Endothelial cell of umbilical vein (primary cell): ENCODE data around the gene CEP350. TPM values are rescaled to one million over a fixed set of nuclear protein-coding genes. Genes with fewer than 3 reads are reported as not detected.

Experiments
- BruUV-seq: library from RNA; stranded (reverse); fragments of 400-500 nt; replicated peaks from 2 replicates; lab custom pipeline; 2021; lab: Mats Ljungman, UMichigan
- CTCF ChIA-PET: fragments of 300-600, 350-600 bp; sonication (Branson Sonifier 250); formaldehyde crosslinking; loops from one replicate; lab custom pipeline; 2021; ENCODE audit warnings: antibody characterized with exemption, inconsistent platforms; lab: Charles Lee
- POLR2A ChIA-PET: fragments of 300-600, 350-600 bp; sonication (Branson Sonifier 250); formaldehyde crosslinking; loops from one replicate; lab custom pipeline; 2021; ENCODE audit warnings: antibody characterized with exemption, inconsistent platforms; lab: Charles Lee
- DNase-seq: peaks from one replicate; pipeline ENCODE4 v3.0.0-alpha.2; 2011; ENCODE audit warnings: low read depth, low spot score
- FAIRE-seq: peaks from 2 replicates; lab custom pipeline; 2011; peaks lifted over from hg19 to GRCh38; lab: Jason Lieb, UNC
- H2AFZ ChIP-seq: 2 replicates; pipeline ENCODE4 v1.6.0; 2012; ENCODE audit warnings: low read depth, low read length, control low read depth, inconsistent platforms
- H3K27ac ChIP-seq: 2 replicates; pipeline ENCODE4 v1.5.1; 2011; ENCODE audit warnings: low read depth, mild to moderate bottlenecking, control low read depth, low read length, moderate library complexity; ENCODE audit not compliant: insufficient read depth
- H3K27me3 ChIP-seq, 2 experiments: 2 replicates each; pipeline versions ENCODE4 v1.6.0 to v1.6.1; 2011; ENCODE audit warnings: low read length in 2 of 2, mixed read lengths in 1 of 2; ENCODE audit not compliant: control insufficient read depth in 2 of 2, insufficient read depth in 2 of 2
- H3K36me3 ChIP-seq, 2 experiments: 2 replicates in 1 of 2; 3 replicates in 1 of 2; pipeline ENCODE4 v1.5.1; 2011; ENCODE audit warnings: low read length in 2 of 2, mild to moderate bottlenecking in 1 of 2, moderate library complexity in 1 of 2; ENCODE audit not compliant: control insufficient read depth in 2 of 2, insufficient read depth in 2 of 2; ENCODE audit errors: extremely low read depth in 1 of 2
- H3K4me1 ChIP-seq: 3 replicates; pipeline ENCODE4 v1.5.1; 2011; ENCODE audit warnings: mild to moderate bottlenecking, low read length; ENCODE audit not compliant: control insufficient read depth, insufficient read depth; ENCODE audit errors: extremely low read depth
- H3K4me2 ChIP-seq: 2 replicates; pipeline ENCODE4 v1.6.1; 2011; ENCODE audit warnings: low read length, control low read depth, mixed read lengths; ENCODE audit not compliant: insufficient read depth
- H3K4me3 ChIP-seq, 3 experiments: fragments of 200-600 bp in 1 of 3; sonication (generic), shearing (Covaris generic) in 1 of 3; replicated peaks in 1 of 3; 2 replicates each; pipeline ENCODE4 v1.5.1; 2011 to 2016; ENCODE audit warnings: control low read depth in 3 of 3, low read length in 3 of 3, mild to moderate bottlenecking in 2 of 3, inconsistent platforms in 1 of 3, low read depth in 1 of 3, moderate library complexity in 1 of 3; ENCODE audit not compliant: insufficient read depth in 1 of 3
- H3K79me2 ChIP-seq: 2 replicates; pipeline ENCODE4 v1.6.0; 2012; ENCODE audit warnings: low read length, inconsistent platforms; ENCODE audit not compliant: control insufficient read depth, insufficient read depth
- H3K9ac ChIP-seq: replicated peaks from 2 replicates; pipeline ENCODE3; 2011; ENCODE audit warnings: low read length, control low read depth; ENCODE audit not compliant: insufficient read depth; ENCODE audit errors: extremely low read depth
- H3K9me1 ChIP-seq: replicated peaks from 3 replicates; pipeline ENCODE4 v1.6.0; 2011; ENCODE audit warnings: mild to moderate bottlenecking, low read length; ENCODE audit not compliant: control insufficient read depth, insufficient read depth; ENCODE audit errors: extremely low read depth
- H3K9me3 ChIP-seq: replicated peaks from 2 replicates; pipeline ENCODE4 v1.5.1; 2012; ENCODE audit warnings: low read length, inconsistent platforms; ENCODE audit not compliant: control insufficient read depth, insufficient read depth
- H4K20me1 ChIP-seq: replicated peaks from 2 replicates; pipeline ENCODE3; 2011; ENCODE audit warnings: mild to moderate bottlenecking, low read length; ENCODE audit not compliant: control insufficient read depth, insufficient read depth; ENCODE audit errors: extremely low read depth
- EZH2 ChIP-seq: IDR thresholded peaks from 2 replicates; pipeline ENCODE4 v1.6.1; 2012; ENCODE audit warnings: borderline replicate concordance, low read depth, mild to moderate bottlenecking, moderate library complexity, low read length, inconsistent platforms; ENCODE audit not compliant: severe bottlenecking
- FOS ChIP-seq: IDR thresholded peaks from 2 replicates; pipeline ENCODE4 v1.6.1; 2011; ENCODE audit warnings: mild to moderate bottlenecking, low read length, moderate library complexity, borderline replicate concordance; ENCODE audit not compliant: insufficient read depth
- GATA2 ChIP-seq: IDR thresholded peaks from 2 replicates; pipeline ENCODE4 v1.7.0; 2011; ENCODE audit warnings: low read depth, mild to moderate bottlenecking, moderate library complexity, mixed read lengths, low read length; ENCODE audit not compliant: insufficient read length, insufficient read depth
- JUN ChIP-seq: IDR thresholded peaks from 2 replicates; pipeline ENCODE4 v1.6.1; 2011; ENCODE audit warnings: borderline replicate concordance, low read depth; ENCODE audit not compliant: insufficient read length, insufficient read depth
- MYC ChIP-seq: IDR thresholded peaks from one replicate; pipeline ENCODE4 v1.6.1; 2011; ENCODE audit warnings: mild to moderate bottlenecking, low read depth, low read length
- POLR2AphosphoS5 ChIP-seq: IDR thresholded peaks from 2 replicates; pipeline ENCODE4 v1.6.1; 2012; ENCODE audit warnings: low read depth, mild to moderate bottlenecking, control low read depth, low read length, moderate library complexity; ENCODE audit not compliant: insufficient read depth
- dilution Hi-C: fragments of 300-500 bp; cut with MboI; formaldehyde crosslinking; loops from one replicate; pipeline ENCODE4 v1.15.0; 2019; ENCODE audit warnings: low sequenced_read_pairs; ENCODE audit not compliant: extremely low pct_ligation_motif_present
- intact Hi-C: fragments of 100-400 bp; cut with micrococcal nuclease; formaldehyde crosslinking; loops from one replicate; pipeline ENCODE4 v1.10.0; 2022
- polyA plus RNA-seq, 4 experiments: library from polyadenylated mRNA; depleted of rRNA in 3 of 4; stranded (reverse) in 3 of 4; unstranded in 1 of 4; fragments of >200 nt; gene quantifications; 2 replicates each; pipeline versions ENCODE4 v1.2.1 to v1.2.3, GENCODE V29; 2011 to 2012; ENCODE audit warnings: missing spikeins in 1 of 4
- total RNA-seq: library from RNA; stranded (reverse); gene quantifications from 2 replicates; pipeline ENCODE4 v1.2.3, GENCODE V29; 2021
- TF ChIP-seq, protein P1 (sequence below), 2 donors: IDR thresholded peaks; 1 replicate in 1 of 2; 2 replicates in 1 of 2; pipeline ENCODE4 v1.5.1; 2011; ENCODE audit warnings: low read length in 2 of 2, mild to moderate bottlenecking in 2 of 2, moderate library complexity in 2 of 2, control low read depth in 1 of 2, inconsistent platforms in 1 of 2, low read depth in 1 of 2; ENCODE audit not compliant: insufficient read depth in 1 of 2; ENCODE audit errors: extremely low read depth in 1 of 2

Gene CEP350
- total and polyA plus RNA-seq, 2 donors (not counting 3 experiments of a cell fraction or from before 2014, with no cell fraction given) = 4.8 to 30.1 TPM

- no peaks in the 10 kb centered on the region for H3K36me3 ChIP-seq
- H3K9ac ChIP-seq = no peak overlapping the region
- TF ChIP-seq POLR2AphosphoS5 (no peak), JUN (no peak), MYC (no peak), GATA2 (no peak), FOS (no peak), EZH2 (no peak)
- TF ChIP-seq, protein P1, sequence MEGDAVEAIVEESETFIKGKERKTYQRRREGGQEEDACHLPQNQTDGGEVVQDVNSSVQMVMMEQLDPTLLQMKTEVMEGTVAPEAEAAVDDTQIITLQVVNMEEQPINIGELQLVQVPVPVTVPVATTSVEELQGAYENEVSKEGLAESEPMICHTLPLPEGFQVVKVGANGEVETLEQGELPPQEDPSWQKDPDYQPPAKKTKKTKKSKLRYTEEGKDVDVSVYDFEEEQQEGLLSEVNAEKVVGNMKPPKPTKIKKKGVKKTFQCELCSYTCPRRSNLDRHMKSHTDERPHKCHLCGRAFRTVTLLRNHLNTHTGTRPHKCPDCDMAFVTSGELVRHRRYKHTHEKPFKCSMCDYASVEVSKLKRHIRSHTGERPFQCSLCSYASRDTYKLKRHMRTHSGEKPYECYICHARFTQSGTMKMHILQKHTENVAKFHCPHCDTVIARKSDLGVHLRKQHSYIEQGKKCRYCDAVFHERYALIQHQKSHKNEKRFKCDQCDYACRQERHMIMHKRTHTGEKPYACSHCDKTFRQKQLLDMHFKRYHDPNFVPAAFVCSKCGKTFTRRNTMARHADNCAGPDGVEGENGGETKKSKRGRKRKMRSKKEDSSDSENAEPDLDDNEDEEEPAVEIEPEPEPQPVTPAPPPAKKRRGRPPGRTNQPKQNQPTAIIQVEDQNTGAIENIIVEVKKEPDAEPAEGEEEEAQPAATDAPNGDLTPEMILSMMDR (IDR thresholded peaks at IDR 0.05; ENCODE audit: extremely low read depth in 1 of 2, insufficient read depth in 1 of 2, low read depth in 1 of 2, low read length in 2 of 2) = no peak
- H3K4me3 ChIP-seq = no peak overlapping the region
- H3K27ac ChIP-seq = no peak overlapping the region
- BruUV-seq = no TSS peak
- H2AFZ ChIP-seq = no peak overlapping the region
- POLR2A ChIA-PET = no interaction called here
- no peak for FAIRE-seq
- dilution Hi-C loops (no loop called here), intact Hi-C loops (no loop called here)
- H3K4me1 ChIP-seq = no peaks in the 10 kb centered on the region
- DNase-seq = no peak
- H3K27me3 ChIP-seq = no peaks in the 10 kb centered on the region
- H3K79me2 ChIP-seq = peaks cover 66% of the 10 kb centered on the region
- CTCF ChIA-PET = no interaction called here
- H4K20me1 ChIP-seq = no peaks in the 10 kb centered on the region
- no peaks in the 10 kb centered on the region for H3K9me3 ChIP-seq
- no peaks in the 10 kb centered on the region for H3K9me1 ChIP-seq
- no peak overlapping the region for H3K4me2 ChIP-seq
These were observed 208.4 kb downstream of the CEP350 start for GRCh38 chr1:180163041-180163440.

Other genes starting within 250 kb of the CEP350 start
- not detected in 2 replicates for gene FAM163A, start 211.5 kb upstream of the CEP350 start, total RNA-seq
- gene FAM163A, start 211.5 kb upstream of the CEP350 start, polyA plus RNA-seq = 0.03 TPM in 1 of 2 replicates, not detected in the other
- gene TOR1AIP2, start 77.0 kb upstream of the CEP350 start, total RNA-seq = 101 and 102 TPM in 2 replicates
- 15.5 and 18.6 TPM in 2 replicates for gene TOR1AIP2, start 77.0 kb upstream of the CEP350 start, polyA plus RNA-seq
- 28.8 and 30.2 TPM in 2 replicates for gene TOR1AIP1, start 72.5 kb upstream of the CEP350 start, total RNA-seq
- gene TOR1AIP1, start 72.5 kb upstream of the CEP350 start, polyA plus RNA-seq = 10.9 and 12.0 TPM in 2 replicates
- 256 and 257 TPM in 2 replicates for gene QSOX1, start 200.1 kb downstream of the CEP350 start, total RNA-seq
- 415 and 427 TPM in 2 replicates for gene QSOX1, start 200.1 kb downstream of the CEP350 start, polyA plus RNA-seq